A549 (cell line): Measurements from ENCODE around the gene KLK12. TPM values are rescaled to one million over a fixed set of nuclear protein-coding genes. Genes with fewer than 3 reads are reported as not detected.

Experiments
- ATAC-seq, 2 experiments: fragments of 200-7000 bp in 1 of 2; fragments of >200 bp in 1 of 2; cut with Nextera tagmentation in 1 of 2; cut with Tn5 transposase in 1 of 2; 3 replicates each; pipeline versions ENCODE4 v1.8.0 to v1.9.1; 2018 to 2020; ENCODE audit warnings: mild to moderate bottlenecking in 1 of 2, moderate library complexity in 1 of 2
- CTCF ChIA-PET: fragments of 300-600 bp; sonication (Branson Sonifier 250); formaldehyde crosslinking; extraction: SDS; loops from one replicate; lab custom pipeline; 2021; ENCODE audit warnings: antibody characterized with exemption, inconsistent platforms; lab: Yijun Ruan, JAX
- POLR2A ChIA-PET: fragments of 350-600 bp; formaldehyde crosslinking; extraction: SDS; loops from one replicate; lab custom pipeline; 2021; ENCODE audit warnings: antibody characterized with exemption, inconsistent platforms; lab: Yijun Ruan, JAX
- DNase-seq, 2 experiments: peaks; one replicate each; pipeline versions ENCODE4 v3.0.0 to v3.0.0-alpha.2; 2011 to 2016; ENCODE audit warnings: low read depth in 1 of 2, low spot score in 1 of 2
- FAIRE-seq: peaks from 2 replicates; lab custom pipeline; 2011; peaks lifted over from hg19 to GRCh38; lab: Jason Lieb, UNC
- H3K27ac ChIP-seq, 2 experiments: fragments of >200 bp; sonication (Bioruptor Twin); formaldehyde crosslinking; 3 replicates each; pipeline ENCODE4 v1.5.1; 2016 to 2017
- H3K4me1 ChIP-seq: fragments of >200 bp; sonication (Bioruptor Twin); formaldehyde crosslinking; 3 replicates; pipeline ENCODE4 v1.6.1; 2016
- H3K4me2 ChIP-seq: fragments of >200 bp; sonication (Bioruptor Twin); formaldehyde crosslinking; 3 replicates; pipeline ENCODE4 v1.6.1; 2016
- H3K4me3 ChIP-seq: fragments of >200 bp; sonication (Bioruptor Twin); formaldehyde crosslinking; 3 replicates; pipeline ENCODE4 v1.5.1; 2016
- H3K9me3 ChIP-seq: fragments of >200 bp; sonication (Bioruptor Twin); formaldehyde crosslinking; 3 replicates; pipeline ENCODE4 v1.6.1; 2016
- CEBPB ChIP-seq, 2 experiments: fragments of >200 bp in 1 of 2; sonication (Bioruptor Twin) in 1 of 2; formaldehyde crosslinking in 1 of 2; IDR thresholded peaks; 2 replicates each; pipeline ENCODE4 v1.6.1; 2012 to 2016
- CHD4 ChIP-seq: fragments of 200-600 bp; sonication (generic); IDR thresholded peaks from 2 replicates; pipeline ENCODE4 v1.6.1; 2016; ENCODE audit warnings: antibody characterized with exemption, mild to moderate bottlenecking, borderline replicate concordance
- ESRRA ChIP-seq: fragments of 150-350 bp; IDR thresholded peaks from 2 replicates; pipeline ENCODE4 v1.6.1; 2014; ENCODE audit warnings: mild to moderate bottlenecking, low read length, borderline replicate concordance
- FOXS1 ChIP-seq: fragments of 250-450 bp; sonication (Bioruptor Pico); IDR thresholded peaks from 2 replicates; pipeline ENCODE4 v1.5.0; 2020; ENCODE audit warnings: mild to moderate bottlenecking, moderate library complexity
- HEYL ChIP-seq: fragments of 250-450 bp; sonication (Bioruptor Pico); IDR thresholded peaks from 2 replicates; pipeline ENCODE4 v1.8.0; 2021; ENCODE audit warnings: mild to moderate bottlenecking, moderate library complexity
- HOXB13 ChIP-seq: fragments of 250-450 bp; sonication (Bioruptor Pico); IDR thresholded peaks from 2 replicates; pipeline ENCODE4 v1.5.0; 2020; ENCODE audit warnings: low read depth, mild to moderate bottlenecking, moderate library complexity
- JUN ChIP-seq, 2 experiments: fragments of >200 bp; sonication (Bioruptor Twin); formaldehyde crosslinking; IDR thresholded peaks; 2 replicates in 1 of 2; 3 replicates in 1 of 2; pipeline ENCODE4 v1.6.1; 2016 to 2017
- JUNB ChIP-seq: fragments of >200 bp; sonication (Bioruptor Twin); formaldehyde crosslinking; IDR thresholded peaks from 2 replicates; pipeline ENCODE4 v1.6.1; 2016
- MYC ChIP-seq: IDR thresholded peaks from 2 replicates; pipeline ENCODE4 v1.6.1; 2012; ENCODE audit warnings: mild to moderate bottlenecking, inconsistent platforms, low read length, improper control_type of control experiment, borderline replicate concordance
- NFE2L2 ChIP-seq: fragments of 150-350 bp; conservative IDR thresholded peaks from 2 replicates; pipeline ENCODE4 v1.6.1; 2014; ENCODE audit warnings: low read length
- NPAS2 ChIP-seq: fragments of 250-450 bp; sonication (Bioruptor Pico); IDR thresholded peaks from 2 replicates; pipeline ENCODE4 v1.8.0; 2022; ENCODE audit warnings: mild to moderate bottlenecking, moderate library complexity, borderline replicate concordance
- RAD21 ChIP-seq, 2 experiments: fragments of >200 bp in 1 of 2; sonication (Bioruptor Twin) in 1 of 2; formaldehyde crosslinking in 1 of 2; IDR thresholded peaks in 1 of 2; conservative IDR thresholded peaks in 1 of 2; 2 replicates in 1 of 2; 3 replicates in 1 of 2; pipeline ENCODE4 v1.6.1; 2012 to 2018; ENCODE audit warnings: inconsistent platforms in 1 of 2
- RNF2 ChIP-seq: fragments of 200-600 bp; sonication (generic); IDR thresholded peaks from 2 replicates; pipeline ENCODE4 v1.6.1; 2016; ENCODE audit warnings: low read depth, mild to moderate bottlenecking, antibody characterized with exemption, moderate library complexity, borderline replicate concordance
- SMC3 ChIP-seq: fragments of >200 bp; sonication (Bioruptor Twin); formaldehyde crosslinking; IDR thresholded peaks from 3 replicates; pipeline ENCODE4 v1.6.1; 2018; ENCODE audit warnings: inconsistent platforms
- TFCP2L1 ChIP-seq: fragments of 250-450 bp; sonication (Bioruptor Pico); IDR thresholded peaks from 2 replicates; pipeline ENCODE4 v1.5.0; 2021; ENCODE audit warnings: mild to moderate bottlenecking
- ZC3H11A ChIP-seq: fragments of 450-650 bp; IDR thresholded peaks from 2 replicates; pipeline ENCODE4 v1.6.1; 2014; ENCODE audit warnings: antibody characterized with exemption, mild to moderate bottlenecking
- ZFP36 ChIP-seq: fragments of 450-650 bp; IDR thresholded peaks from 2 replicates; pipeline ENCODE4 v1.6.1; 2014; ENCODE audit warnings: borderline replicate concordance; ENCODE audit not compliant: partially characterized antibody
- WGBS: methylation state at CpG from one replicate; pipeline ENCODE4 v1.1.6; 2017; ENCODE audit errors: missing lambda C conversion rate; 5-methylcytosine and 5-hydroxymethylcytosine counted together
- polyA plus RNA-seq, 4 experiments: library from polyadenylated mRNA; depleted of rRNA in 3 of 4; stranded (reverse); fragments of >200 nt; fragmentation: RNase III in 1 of 4; extraction: RNeasy Plus Mini Kit Qiagen cat#74134 plus additional on column Dnase treatment in 1 of 4; gene quantifications; 2 replicates in 3 of 4; 3 replicates in 1 of 4; pipeline ENCODE4 v1.2.3, GENCODE V29; 2011 to 2017
- TF ChIP-seq, protein P1 (sequence below): fragments of 450-650 bp; IDR thresholded peaks from 2 replicates; pipeline ENCODE4 v1.6.1; 2014; ENCODE audit warnings: antibody characterized with exemption
- TF ChIP-seq, protein P2 (sequence below): fragments of >200 bp; sonication (Bioruptor Twin); formaldehyde crosslinking; IDR thresholded peaks from 3 replicates; pipeline ENCODE4 v1.5.1; 2016
- TF ChIP-seq, protein P3 (sequence below): fragments of >200 bp; sonication (Bioruptor Twin); formaldehyde crosslinking; IDR thresholded peaks from 3 replicates; pipeline ENCODE4 v1.6.1; 2016
- TF ChIP-seq, protein P4 (sequence below): IDR thresholded peaks from 2 replicates; pipeline ENCODE4 v1.6.1; 2012
- TF ChIP-seq, protein P5 (sequence below): IDR thresholded peaks from 2 replicates; pipeline ENCODE4 v1.6.1; 2012; ENCODE audit warnings: low read depth, borderline replicate concordance

KLK12 gene
- polyA plus RNA-seq, 2 of the 4 experiments (the other 2 are of a cell fraction): not detected

DNA sequence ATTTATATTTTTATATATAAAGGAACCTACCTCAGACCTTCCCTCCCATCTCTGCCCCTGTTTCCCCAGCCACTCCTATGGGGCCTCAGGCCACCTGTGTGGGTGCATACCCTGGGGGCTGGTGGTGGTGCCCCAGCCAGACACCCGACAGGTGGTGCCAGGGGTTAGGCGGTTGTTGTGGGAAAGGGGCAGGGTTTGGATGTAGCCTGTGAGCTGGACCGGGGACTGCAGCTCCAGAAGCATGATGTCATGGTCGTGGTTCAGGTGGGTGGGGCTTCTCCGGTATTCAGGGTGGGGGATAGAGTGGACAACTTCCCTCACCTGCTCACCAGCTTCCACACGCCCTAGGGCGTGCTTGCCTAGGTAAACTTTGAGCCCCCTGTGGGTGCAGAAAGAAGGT is 24.9 kb upstream of the KLK12 start:
- peaks cover 3% of the 10 kb centered on the region; the same call in 1 of the 3 replicates for H3K4me1 ChIP-seq
- H3K4me2 ChIP-seq: no peak overlapping the region
- no peak for DNase-seq
- H3K4me3 ChIP-seq: no peak overlapping the region
- H3K9me3 ChIP-seq: peaks cover 3% of the 10 kb centered on the region; the same call in 1 of the 3 replicates
- 2% methylated on average over 7 of the region's 7 CpGs for WGBS
- H3K27ac ChIP-seq: no peak overlapping the region
- no peak for FAIRE-seq
- TF ChIP-seq FOXS1 (CRISPR knock-in tag) (no peak), ZC3H11A (no peak), RNF2 (no peak), RAD21 (conservative IDR thresholded peaks at IDR 0.05 in 1 of 2, IDR thresholded peaks at IDR 0.05 in 1 of 2) (no peak), CHD4 (no peak), TFCP2L1 (CRISPR knock-in tag) (no peak), NPAS2 (CRISPR knock-in tag) (no peak), MYC (no peak), ZFP36 (no peak), ESRRA (no peak), JUNB (no peak), SMC3 (no peak), NFE2L2 (no peak), HOXB13 (CRISPR knock-in tag) (no peak)
- TF ChIP-seq, protein P1, sequence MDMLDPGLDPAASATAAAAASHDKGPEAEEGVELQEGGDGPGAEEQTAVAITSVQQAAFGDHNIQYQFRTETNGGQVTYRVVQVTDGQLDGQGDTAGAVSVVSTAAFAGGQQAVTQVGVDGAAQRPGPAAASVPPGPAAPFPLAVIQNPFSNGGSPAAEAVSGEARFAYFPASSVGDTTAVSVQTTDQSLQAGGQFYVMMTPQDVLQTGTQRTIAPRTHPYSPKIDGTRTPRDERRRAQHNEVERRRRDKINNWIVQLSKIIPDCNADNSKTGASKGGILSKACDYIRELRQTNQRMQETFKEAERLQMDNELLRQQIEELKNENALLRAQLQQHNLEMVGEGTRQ: no peak
- TF ChIP-seq, protein P2, sequence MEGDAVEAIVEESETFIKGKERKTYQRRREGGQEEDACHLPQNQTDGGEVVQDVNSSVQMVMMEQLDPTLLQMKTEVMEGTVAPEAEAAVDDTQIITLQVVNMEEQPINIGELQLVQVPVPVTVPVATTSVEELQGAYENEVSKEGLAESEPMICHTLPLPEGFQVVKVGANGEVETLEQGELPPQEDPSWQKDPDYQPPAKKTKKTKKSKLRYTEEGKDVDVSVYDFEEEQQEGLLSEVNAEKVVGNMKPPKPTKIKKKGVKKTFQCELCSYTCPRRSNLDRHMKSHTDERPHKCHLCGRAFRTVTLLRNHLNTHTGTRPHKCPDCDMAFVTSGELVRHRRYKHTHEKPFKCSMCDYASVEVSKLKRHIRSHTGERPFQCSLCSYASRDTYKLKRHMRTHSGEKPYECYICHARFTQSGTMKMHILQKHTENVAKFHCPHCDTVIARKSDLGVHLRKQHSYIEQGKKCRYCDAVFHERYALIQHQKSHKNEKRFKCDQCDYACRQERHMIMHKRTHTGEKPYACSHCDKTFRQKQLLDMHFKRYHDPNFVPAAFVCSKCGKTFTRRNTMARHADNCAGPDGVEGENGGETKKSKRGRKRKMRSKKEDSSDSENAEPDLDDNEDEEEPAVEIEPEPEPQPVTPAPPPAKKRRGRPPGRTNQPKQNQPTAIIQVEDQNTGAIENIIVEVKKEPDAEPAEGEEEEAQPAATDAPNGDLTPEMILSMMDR: no peak
- TF ChIP-seq, protein P3, sequence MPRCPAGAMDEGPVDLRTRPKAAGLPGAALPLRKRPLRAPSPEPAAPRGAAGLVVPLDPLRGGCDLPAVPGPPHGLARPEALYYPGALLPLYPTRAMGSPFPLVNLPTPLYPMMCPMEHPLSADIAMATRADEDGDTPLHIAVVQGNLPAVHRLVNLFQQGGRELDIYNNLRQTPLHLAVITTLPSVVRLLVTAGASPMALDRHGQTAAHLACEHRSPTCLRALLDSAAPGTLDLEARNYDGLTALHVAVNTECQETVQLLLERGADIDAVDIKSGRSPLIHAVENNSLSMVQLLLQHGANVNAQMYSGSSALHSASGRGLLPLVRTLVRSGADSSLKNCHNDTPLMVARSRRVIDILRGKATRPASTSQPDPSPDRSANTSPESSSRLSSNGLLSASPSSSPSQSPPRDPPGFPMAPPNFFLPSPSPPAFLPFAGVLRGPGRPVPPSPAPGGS: no peak
- TF ChIP-seq, protein P4, sequence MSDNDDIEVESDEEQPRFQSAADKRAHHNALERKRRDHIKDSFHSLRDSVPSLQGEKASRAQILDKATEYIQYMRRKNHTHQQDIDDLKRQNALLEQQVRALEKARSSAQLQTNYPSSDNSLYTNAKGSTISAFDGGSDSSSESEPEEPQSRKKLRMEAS: no peak
- ATAC-seq: no peak
- POLR2A ChIA-PET: no interaction called here
- CTCF ChIA-PET: no interaction called here

DNA sequence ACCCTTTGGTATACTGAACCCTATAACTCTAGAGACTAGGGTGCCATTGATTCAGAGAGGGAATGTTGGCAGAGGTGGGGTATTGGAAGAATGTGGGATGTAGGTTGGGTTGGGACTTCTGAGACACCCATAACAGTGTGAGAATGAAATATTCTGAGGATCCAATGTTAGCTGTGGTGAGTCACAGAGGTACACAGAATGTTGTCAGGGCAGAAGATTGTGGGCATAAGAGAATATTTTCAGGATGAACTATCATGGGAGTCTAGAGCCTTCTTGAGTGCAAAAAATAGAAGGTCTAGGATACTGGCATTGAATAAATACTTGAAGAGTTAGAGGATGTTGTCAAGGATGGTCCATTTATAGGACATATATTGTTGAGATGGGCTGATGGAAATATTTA is 21.1 kb upstream of the KLK12 start:
- H3K4me3 ChIP-seq: no peak overlapping the region
- ChIA-PET POLR2A (no interaction called here), CTCF (no interaction called here)
- ATAC-seq: 0 out of 6 replicates have a peak, but pooled peaks of 1 of the 2 experiments have one; percentile 36
- DNase-seq: no peak
- H3K27ac ChIP-seq: no peak overlapping the region
- no peak overlapping the region for H3K4me2 ChIP-seq
- H3K4me1 ChIP-seq: no peaks in the 10 kb centered on the region
- TF ChIP-seq CEBPB (IDR thresholded peaks at IDR 0.05) (no peak), NFE2L2 (no peak), HEYL (no peak), JUN (IDR thresholded peaks at IDR 0.05) (no peak)
- TF ChIP-seq, protein P5, sequence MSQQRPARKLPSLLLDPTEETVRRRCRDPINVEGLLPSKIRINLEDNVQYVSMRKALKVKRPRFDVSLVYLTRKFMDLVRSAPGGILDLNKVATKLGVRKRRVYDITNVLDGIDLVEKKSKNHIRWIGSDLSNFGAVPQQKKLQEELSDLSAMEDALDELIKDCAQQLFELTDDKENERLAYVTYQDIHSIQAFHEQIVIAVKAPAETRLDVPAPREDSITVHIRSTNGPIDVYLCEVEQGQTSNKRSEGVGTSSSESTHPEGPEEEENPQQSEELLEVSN: no peak
- TF ChIP-seq, protein P1: no peak
- no peak for FAIRE-seq
- H3K9me3 ChIP-seq: peaks cover 3% of the 10 kb centered on the region; the same call in 1 of the 3 replicates
